Measurements from ENCODE around the gene MKX. TPM values are rescaled to one million over a fixed set of nuclear protein-coding genes. Genes with fewer than 3 reads are reported as not detected.

The MKX gene
- total and polyA plus RNA-seq, 4 donors = 0.50 to 3.5 (median 1.4) TPM

- H3K9ac ChIP-seq (ENCODE audit: insufficient read depth in 1 of 2, low read length in 2 of 2) = no peak overlapping the region
- H3K36me3 ChIP-seq (ENCODE audit: control insufficient read depth in 4 of 4, insufficient read depth in 4 of 4, low read length in 4 of 4) = no peaks in the 10 kb centered on the region
- H3K4me3 ChIP-seq = no peak overlapping the region
- no peaks in the 10 kb centered on the region for H3K27me3 ChIP-seq (ENCODE audit: control insufficient read depth in 3 of 3, insufficient read depth in 3 of 3, low read length in 2 of 3)
- no peak overlapping the region for H3K27ac ChIP-seq (ENCODE audit: low read depth in 1 of 2, low read length in 1 of 2)
- H3K9me3 ChIP-seq (ENCODE audit: control insufficient read depth in 4 of 4, insufficient read depth in 3 of 4, low read length in 3 of 4) = no peaks in the 10 kb centered on the region
- DNase-seq (no peak), ATAC-seq (ENCODE audit: insufficient read depth, low FRiP score) (no peak)
- H3K4me1 ChIP-seq (ENCODE audit: control insufficient read depth in 5 of 5, insufficient read depth in 5 of 5, low read length in 5 of 5) = no peaks in the 10 kb centered on the region
- no peak for TF ChIP-seq CTCF (IDR thresholded peaks at IDR 0.05; ENCODE audit: control extremely low read depth, extremely low read depth)
- WGBS, 2 donors = 79 to 93% methylated on average over 4 of the region's 4 CpGs
Observed at GRCh38 chr10:27655296-27655695, 90.3 kb downstream of the MKX start.

- no peak for ATAC-seq (ENCODE audit: insufficient read depth, low FRiP score)
- Histone ChIP-seq H3K9me3 (ENCODE audit: control insufficient read depth in 4 of 4, insufficient read depth in 3 of 4, low read length in 3 of 4) (no peaks in the 10 kb centered on the region), H3K36me3 (ENCODE audit: control insufficient read depth in 4 of 4, insufficient read depth in 4 of 4, low read length in 4 of 4) (no peaks in the 10 kb centered on the region), H3K4me1 (ENCODE audit: control insufficient read depth in 5 of 5, insufficient read depth in 5 of 5, low read length in 5 of 5) (no peaks in the 10 kb centered on the region), H3K27ac (ENCODE audit: low read depth in 1 of 2, low read length in 1 of 2) (no peak overlapping the region), H3K27me3 (ENCODE audit: control insufficient read depth in 3 of 3, insufficient read depth in 3 of 3, low read length in 2 of 3) (no peaks in the 10 kb centered on the region), H3K9ac (ENCODE audit: insufficient read depth in 1 of 2, low read length in 2 of 2) (no peak overlapping the region), H3K4me3 (no peak overlapping the region)
- DNase-seq = no peak
- 84 to 93% methylated on average over 6 of the region's 6 CpGs for WGBS, 2 donors
- no peak for TF ChIP-seq CTCF (IDR thresholded peaks at IDR 0.05; ENCODE audit: control extremely low read depth, extremely low read depth)
Observed at GRCh38 chr10:27654284-27654683, 91.3 kb downstream of the MKX start.

GRCh38 chr10:27646604-27647175, 98.9 kb downstream of the MKX start:
- no peak for DNase-seq
- 74 to 78% methylated on average over 4 of the region's 4 CpGs for WGBS, 2 donors
- Histone ChIP-seq H3K4me3 (no peak overlapping the region), H3K4me1 (ENCODE audit: control insufficient read depth in 5 of 5, insufficient read depth in 5 of 5, low read length in 5 of 5) (peaks cover 0 to 8% (median 0%) of the 10 kb centered on the region in 5 donors), H3K27me3 (ENCODE audit: control insufficient read depth in 3 of 3, insufficient read depth in 3 of 3, low read length in 2 of 3) (no peaks in the 10 kb centered on the region), H3K36me3 (ENCODE audit: control insufficient read depth in 4 of 4, insufficient read depth in 4 of 4, low read length in 4 of 4) (no peaks in the 10 kb centered on the region), H3K9me3 (ENCODE audit: control insufficient read depth in 4 of 4, insufficient read depth in 3 of 4, low read length in 3 of 4) (peaks cover 0 to 4% (median 0%) of the 10 kb centered on the region in 4 donors), H3K27ac (ENCODE audit: low read depth in 1 of 2, low read length in 1 of 2) (no peak overlapping the region), H3K9ac (ENCODE audit: insufficient read depth in 1 of 2, low read length in 2 of 2) (no peak overlapping the region)
- no peak for ATAC-seq (ENCODE audit: insufficient read depth, low FRiP score)
- TF ChIP-seq CTCF (IDR thresholded peaks at IDR 0.05; ENCODE audit: control extremely low read depth, extremely low read depth) = no peak

GRCh38 chr10:27646194-27646593, 99.4 kb downstream of the MKX start:
- H3K4me3 ChIP-seq = no peak overlapping the region
- H3K9ac ChIP-seq (ENCODE audit: insufficient read depth in 1 of 2, low read length in 2 of 2) = no peak overlapping the region
- H3K9me3 ChIP-seq (ENCODE audit: control insufficient read depth in 4 of 4, insufficient read depth in 3 of 4, low read length in 3 of 4) = peaks cover 0 to 4% (median 0%) of the 10 kb centered on the region in 4 donors
- DNase-seq (no peak), ATAC-seq (ENCODE audit: insufficient read depth, low FRiP score) (no peak)
- H3K27ac ChIP-seq (ENCODE audit: low read depth in 1 of 2, low read length in 1 of 2) = no peak overlapping the region
- no peaks in the 10 kb centered on the region for H3K36me3 ChIP-seq (ENCODE audit: control insufficient read depth in 4 of 4, insufficient read depth in 4 of 4, low read length in 4 of 4)
- peaks cover 0 to 8% (median 0%) of the 10 kb centered on the region in 5 donors for H3K4me1 ChIP-seq (ENCODE audit: control insufficient read depth in 5 of 5, insufficient read depth in 5 of 5, low read length in 5 of 5)
- WGBS, 2 donors = 84 to 92% methylated on average over 4 of the region's 4 CpGs
- no peaks in the 10 kb centered on the region for H3K27me3 ChIP-seq (ENCODE audit: control insufficient read depth in 3 of 3, insufficient read depth in 3 of 3, low read length in 2 of 3)
- TF ChIP-seq CTCF (IDR thresholded peaks at IDR 0.05; ENCODE audit: control extremely low read depth, extremely low read depth) = no peak

Data from lung (tissue), 12 donors.